Nephron (organoid): ENCODE results near the gene DOCK6.
A peak's percentile ranks its signal among the peaks of the same experiment; 100 is the strongest.
"Not testable (repeated sequence)": the region's sequence is repeated elsewhere in the genome, so short reads cannot be mapped to it uniquely, and the experiment has no call there.

Experiments used
- H3K27ac Mint-ChIP-seq, 3 experiments: 2 replicates each; pipeline ENCODE4 v1.8.0; 2020; ENCODE audit warnings: mixed read lengths in 3 of 3, mild to moderate bottlenecking in 2 of 3, moderate library complexity in 1 of 3
- H3K27me3 Mint-ChIP-seq: 2 replicates; pipeline ENCODE4 v1.8.0; 2021; ENCODE audit warnings: low read depth, mild to moderate bottlenecking, moderate library complexity, mixed read lengths
- H3K36me3 Mint-ChIP-seq: 2 replicates; pipeline ENCODE4 v1.8.0; 2020; ENCODE audit warnings: low read depth, mixed read lengths
- H3K4me1 Mint-ChIP-seq: 2 replicates; pipeline ENCODE4 v1.8.0; 2020; ENCODE audit warnings: mixed read lengths
- H3K4me3 Mint-ChIP-seq, 3 experiments: 2 replicates each; pipeline ENCODE4 v1.8.0; 2020; ENCODE audit warnings: mild to moderate bottlenecking in 3 of 3, mixed read lengths in 3 of 3, moderate library complexity in 2 of 3
- H3K9me3 Mint-ChIP-seq: 2 replicates; pipeline ENCODE4 v1.8.0; 2020; ENCODE audit warnings: mixed read lengths
- TF ChIP-seq, protein P1 (sequence below), 3 experiments: fragments of 200-600 bp; sonication (generic); IDR thresholded peaks; one replicate each; pipeline ENCODE4 v1.5.0; 2021; ENCODE audit warnings: antibody characterized with exemption in 3 of 3; ENCODE audit not compliant: unreplicated experiment in 3 of 3

DOCK6 gene

DNA sequence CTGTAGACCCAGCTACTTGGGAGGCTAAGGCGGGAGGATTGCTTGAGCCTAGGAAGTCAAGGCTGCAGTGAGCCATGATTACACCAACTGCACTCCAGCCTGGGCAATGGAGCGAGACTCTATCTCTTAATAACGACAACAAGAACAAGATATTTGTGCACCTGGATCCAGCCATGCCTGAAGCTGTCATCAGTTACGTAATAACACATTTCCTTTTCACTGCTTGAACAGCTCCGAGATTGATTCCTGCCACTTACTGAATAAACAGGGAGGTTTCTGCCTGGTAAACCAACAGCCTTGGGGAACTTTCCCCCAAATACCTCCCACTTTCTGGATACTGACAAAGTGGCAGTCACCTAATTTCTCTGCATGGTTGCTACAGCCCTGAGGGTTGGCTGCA, 70.4 kb downstream of the DOCK6 start:
- Mint-ChIP-seq H3K36me3 (peaks cover 35% of the 10 kb centered on the region), H3K9me3 (no peaks in the 10 kb centered on the region), H3K4me3 (peak overlapping the region in 2 of 3 experiments; percentile 47 to 63), H3K27me3 (no peaks in the 10 kb centered on the region), H3K4me1 (peaks cover 32% of the 10 kb centered on the region), H3K27ac (peak overlapping the region; percentile 51 to 84 (median 59))
- TF ChIP-seq, protein P1, sequence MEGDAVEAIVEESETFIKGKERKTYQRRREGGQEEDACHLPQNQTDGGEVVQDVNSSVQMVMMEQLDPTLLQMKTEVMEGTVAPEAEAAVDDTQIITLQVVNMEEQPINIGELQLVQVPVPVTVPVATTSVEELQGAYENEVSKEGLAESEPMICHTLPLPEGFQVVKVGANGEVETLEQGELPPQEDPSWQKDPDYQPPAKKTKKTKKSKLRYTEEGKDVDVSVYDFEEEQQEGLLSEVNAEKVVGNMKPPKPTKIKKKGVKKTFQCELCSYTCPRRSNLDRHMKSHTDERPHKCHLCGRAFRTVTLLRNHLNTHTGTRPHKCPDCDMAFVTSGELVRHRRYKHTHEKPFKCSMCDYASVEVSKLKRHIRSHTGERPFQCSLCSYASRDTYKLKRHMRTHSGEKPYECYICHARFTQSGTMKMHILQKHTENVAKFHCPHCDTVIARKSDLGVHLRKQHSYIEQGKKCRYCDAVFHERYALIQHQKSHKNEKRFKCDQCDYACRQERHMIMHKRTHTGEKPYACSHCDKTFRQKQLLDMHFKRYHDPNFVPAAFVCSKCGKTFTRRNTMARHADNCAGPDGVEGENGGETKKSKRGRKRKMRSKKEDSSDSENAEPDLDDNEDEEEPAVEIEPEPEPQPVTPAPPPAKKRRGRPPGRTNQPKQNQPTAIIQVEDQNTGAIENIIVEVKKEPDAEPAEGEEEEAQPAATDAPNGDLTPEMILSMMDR (IDR thresholded peaks at IDR 0.05; ENCODE audit: unreplicated experiment in 3 of 3) = no peak

DNA sequence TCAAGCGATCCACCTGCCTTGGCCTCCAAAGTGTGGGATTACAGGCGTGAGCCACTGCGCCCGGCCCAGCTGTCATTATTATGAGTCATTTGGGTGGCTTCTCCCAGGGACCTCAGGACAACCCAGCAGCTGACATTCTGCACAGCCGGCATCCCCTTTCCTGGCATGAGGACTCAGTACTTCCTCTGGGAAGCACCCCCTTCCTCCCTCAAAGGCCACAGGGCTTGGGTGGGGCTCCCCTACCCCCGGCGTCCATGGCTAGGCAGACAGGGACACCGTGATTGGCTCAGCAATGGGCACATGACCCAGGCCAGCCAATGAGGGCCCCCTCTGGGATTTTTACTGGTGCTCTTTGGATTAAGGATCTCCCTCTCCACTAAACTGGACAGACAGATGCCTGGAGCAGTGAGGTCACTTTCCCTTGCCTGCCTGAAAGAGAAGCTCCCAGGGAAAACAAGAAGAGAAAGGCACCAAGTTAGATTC, 71.0 kb downstream of the DOCK6 start:
- H3K4me1 Mint-ChIP-seq = peaks cover 38% of the 10 kb centered on the region
- H3K4me3 Mint-ChIP-seq = peak overlapping the region in 2 of 3 experiments; percentile 47 to 63
- peak overlapping the region; percentile 51 to 84 (median 59) for H3K27ac Mint-ChIP-seq
- H3K9me3 Mint-ChIP-seq = no peaks in the 10 kb centered on the region
- no peaks in the 10 kb centered on the region for H3K27me3 Mint-ChIP-seq
- H3K36me3 Mint-ChIP-seq = peaks cover 40% of the 10 kb centered on the region
- TF ChIP-seq, protein P1 (IDR thresholded peaks at IDR 0.05; ENCODE audit: unreplicated experiment in 3 of 3) = no peak

DNA sequence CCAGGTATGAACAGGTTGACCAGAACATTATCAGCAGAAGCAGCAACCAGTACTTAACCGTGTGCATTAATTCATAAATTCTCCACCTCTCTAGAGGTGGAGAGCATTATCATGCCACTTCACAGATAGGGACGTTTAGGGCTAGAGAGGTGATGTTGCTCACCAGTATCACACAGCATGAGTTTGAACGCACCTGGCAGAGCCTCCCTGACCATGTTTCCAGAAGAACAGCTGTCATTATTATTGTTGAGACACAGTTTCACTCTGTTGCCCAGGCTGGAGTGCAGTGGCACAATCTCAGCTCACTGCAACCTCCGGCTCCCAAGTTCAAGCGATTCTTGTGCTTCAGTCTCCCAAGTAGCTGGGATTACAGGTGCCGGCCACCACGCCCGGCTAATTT, 71.8 kb downstream of the DOCK6 start:
- peaks cover 45% of the 10 kb centered on the region for H3K36me3 Mint-ChIP-seq
- no peaks in the 10 kb centered on the region for H3K9me3 Mint-ChIP-seq
- TF ChIP-seq, protein P1 (IDR thresholded peaks at IDR 0.05; ENCODE audit: unreplicated experiment in 3 of 3) = no peak
- peak overlapping the region in 2 of 3 experiments; percentile 45 to 71 for H3K27ac Mint-ChIP-seq
- H3K4me3 Mint-ChIP-seq = no peak overlapping the region
- peaks cover 35% of the 10 kb centered on the region for H3K4me1 Mint-ChIP-seq
- no peaks in the 10 kb centered on the region for H3K27me3 Mint-ChIP-seq

DNA sequence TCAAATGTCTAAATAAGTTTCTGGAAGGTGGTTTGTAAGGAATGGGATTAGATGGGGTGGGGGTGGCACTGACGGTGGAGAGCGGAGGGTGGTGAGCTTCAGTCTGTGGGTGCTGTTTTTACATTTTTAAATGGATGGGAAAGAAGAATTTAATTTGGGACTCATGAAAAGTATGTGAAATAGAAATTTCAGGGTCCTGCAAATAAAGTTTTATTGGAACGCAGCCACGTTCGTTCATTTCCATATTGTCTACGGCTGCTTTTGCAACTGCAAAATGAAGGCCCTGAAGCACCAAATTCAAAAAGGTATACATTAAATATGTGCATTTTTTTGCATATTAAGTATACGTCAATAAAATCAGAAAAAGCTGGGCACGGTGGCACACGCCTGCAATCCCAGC, 74.9 kb downstream of the DOCK6 start:
- H3K36me3 Mint-ChIP-seq = peaks cover 52% of the 10 kb centered on the region
- TF ChIP-seq, protein P1 (IDR thresholded peaks at IDR 0.05; ENCODE audit: unreplicated experiment in 3 of 3) = no peak

DNA sequence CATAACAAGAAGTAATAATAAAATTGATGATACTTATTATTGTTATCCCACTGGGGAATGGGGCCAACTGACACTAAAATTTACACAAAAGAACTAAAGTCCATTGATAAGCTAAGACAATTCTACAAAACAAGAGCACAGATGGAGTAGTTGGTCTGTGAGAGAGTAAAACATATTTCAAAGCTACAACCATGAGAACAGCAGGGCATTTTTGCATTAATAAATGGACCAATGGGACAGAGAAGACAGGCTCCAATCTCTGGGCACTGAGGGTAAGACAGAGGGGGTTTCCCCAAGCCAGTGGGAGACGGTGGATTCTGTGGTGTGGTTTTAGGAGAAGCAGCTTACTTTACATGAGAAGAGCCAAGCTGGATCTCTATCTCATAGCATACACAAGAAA, 79.3 kb downstream of the DOCK6 start:
- no peak overlapping the region for H3K4me3 Mint-ChIP-seq
- H3K27ac Mint-ChIP-seq = peak overlapping the region in 1 of 3 experiments; percentile 26
- peaks cover 16% of the 10 kb centered on the region for H3K4me1 Mint-ChIP-seq
- H3K27me3 Mint-ChIP-seq = peaks cover 4% of the 10 kb centered on the region
- peaks cover 4% of the 10 kb centered on the region for H3K9me3 Mint-ChIP-seq
- peaks cover 56% of the 10 kb centered on the region for H3K36me3 Mint-ChIP-seq
- TF ChIP-seq, protein P1 (IDR thresholded peaks at IDR 0.05; ENCODE audit: unreplicated experiment in 3 of 3) = no peak

More for the DNA sequence above, 74.9 kb downstream of the DOCK6 start:
- Mint-ChIP-seq H3K9me3 (peaks cover 4% of the 10 kb centered on the region), H3K27ac (peak overlapping the region; percentile 21 to 66 (median 32)), H3K27me3 (no peaks in the 10 kb centered on the region), H3K4me1 (peaks cover 33% of the 10 kb centered on the region), H3K4me3 (peak overlapping the region in 1 of 3 experiments; percentile 19)

DNA sequence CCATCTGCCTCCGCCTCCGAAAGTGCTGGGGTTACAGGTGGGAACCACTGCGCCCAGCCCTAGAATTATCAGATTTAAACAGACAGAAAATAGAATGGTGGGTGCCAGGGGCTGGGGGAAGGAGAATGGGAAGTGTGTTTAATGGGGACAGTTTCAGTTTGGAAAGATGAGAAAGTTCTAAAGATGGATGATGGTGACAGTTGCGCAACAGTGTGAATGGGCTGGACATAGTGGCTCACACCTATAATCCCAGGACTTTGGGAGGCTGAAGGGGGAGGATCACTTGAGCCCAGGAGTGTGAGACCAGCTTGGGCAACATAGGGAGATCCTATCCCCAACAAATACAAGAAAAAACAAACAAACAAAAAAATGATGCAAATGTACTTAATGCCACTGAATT, 80.8 kb downstream of the DOCK6 start:
- Mint-ChIP-seq H3K4me3 (no peak overlapping the region), H3K36me3 (peaks cover 52% of the 10 kb centered on the region), H3K4me1 (peaks cover 2% of the 10 kb centered on the region), H3K27ac (peak overlapping the region in 1 of 3 experiments; percentile 43), H3K9me3 (peaks cover 4% of the 10 kb centered on the region), H3K27me3 (peaks cover 4% of the 10 kb centered on the region)
- TF ChIP-seq, protein P1 (IDR thresholded peaks at IDR 0.05; ENCODE audit: unreplicated experiment in 3 of 3) = no peak

DNA sequence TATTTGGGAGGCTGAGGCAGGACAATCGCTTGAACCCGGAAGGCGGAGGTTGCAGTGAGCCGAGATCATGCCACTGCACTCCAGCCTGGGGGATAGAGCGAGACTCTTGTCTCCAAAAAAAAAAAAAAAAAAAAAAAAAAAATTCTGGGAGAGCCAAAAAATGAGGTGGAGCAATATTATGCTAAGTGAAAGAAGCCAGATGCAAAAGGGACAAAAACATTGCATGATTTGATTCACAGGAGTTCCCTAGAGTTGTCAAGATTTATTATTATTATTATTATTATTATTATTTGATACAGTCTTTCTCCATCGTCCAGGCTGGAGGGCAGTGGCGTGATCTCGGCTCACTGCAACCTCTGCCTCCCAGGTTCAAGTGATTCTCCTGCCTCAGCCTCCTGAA, 81.3 kb downstream of the DOCK6 start:
- Mint-ChIP-seq H3K36me3 (peaks cover 52% of the 10 kb centered on the region), H3K27ac (peak overlapping the region in 1 of 3 experiments; percentile 43)
- H3K27me3 Mint-ChIP-seq, H3K4me1 Mint-ChIP-seq, H3K4me3 Mint-ChIP-seq, H3K9me3 Mint-ChIP-seq: not testable (repeated sequence)
